GM21515 (cell line): ENCODE results near the gene RWDD1.
"Not testable (repeated sequence)": the region's sequence is repeated elsewhere in the genome, so short reads cannot be mapped to it uniquely, and the experiment has no call there.

Experiments used
- ATAC-seq: cut with Tn5 transposase; IDR thresholded peaks from one replicate; pipeline ENCODE4 v1.9.1; 2021; ENCODE audit not compliant: unreplicated experiment

RWDD1 gene

GRCh38 chr6:116603916-116604315 lies 32.6 kb downstream of the RWDD1 start:
- not testable (repeated sequence) for ATAC-seq

GRCh38 chr6:116604868-116605267 lies 33.6 kb downstream of the RWDD1 start:
- not testable (repeated sequence) for ATAC-seq

- ATAC-seq = no peak
Measured at GRCh38 chr6:116605935-116606334, 34.6 kb downstream of the RWDD1 start.

- ATAC-seq = no peak
Measured at GRCh38 chr6:116611056-116611455, 39.8 kb downstream of the RWDD1 start.

GRCh38 chr6:116615937-116616736 lies 44.8 kb downstream of the RWDD1 start, which contains the start of gene RSPH4A:
TSS of gene RSPH4A (plus strand) at chr6:116616479. CDS start at chr6:116616624, 145 bp downstream.
- peak; percentile 100 for ATAC-seq

GRCh38 chr6:116616737-116617053 lies 45.4 kb downstream of the RWDD1 start:
- ATAC-seq = peak; percentile 20

- ATAC-seq = no peak
Measured at GRCh38 chr6:116624036-116624805, 52.9 kb downstream of the RWDD1 start.

GRCh38 chr6:116625872-116626271 lies 54.6 kb downstream of the RWDD1 start:
- ATAC-seq = no peak

GRCh38 chr6:116629563-116629981 lies 58.3 kb downstream of the RWDD1 start:
- ATAC-seq = no peak

GRCh38 chr6:116631379-116631990 lies 60.2 kb downstream of the RWDD1 start:
- no peak for ATAC-seq

GRCh38 chr6:116633685-116634084 lies 62.4 kb downstream of the RWDD1 start:
- ATAC-seq = no peak
